CD4-positive, alpha-beta T cell treated with Interleukin-4 for 4 hours (primary cell): ENCODE results near the gene RHOH.

Source experiments
- DNase-seq: peaks from one replicate; pipeline ENCODE4 v3.0.0-alpha.2; 2020

Gene RHOH

DNA sequence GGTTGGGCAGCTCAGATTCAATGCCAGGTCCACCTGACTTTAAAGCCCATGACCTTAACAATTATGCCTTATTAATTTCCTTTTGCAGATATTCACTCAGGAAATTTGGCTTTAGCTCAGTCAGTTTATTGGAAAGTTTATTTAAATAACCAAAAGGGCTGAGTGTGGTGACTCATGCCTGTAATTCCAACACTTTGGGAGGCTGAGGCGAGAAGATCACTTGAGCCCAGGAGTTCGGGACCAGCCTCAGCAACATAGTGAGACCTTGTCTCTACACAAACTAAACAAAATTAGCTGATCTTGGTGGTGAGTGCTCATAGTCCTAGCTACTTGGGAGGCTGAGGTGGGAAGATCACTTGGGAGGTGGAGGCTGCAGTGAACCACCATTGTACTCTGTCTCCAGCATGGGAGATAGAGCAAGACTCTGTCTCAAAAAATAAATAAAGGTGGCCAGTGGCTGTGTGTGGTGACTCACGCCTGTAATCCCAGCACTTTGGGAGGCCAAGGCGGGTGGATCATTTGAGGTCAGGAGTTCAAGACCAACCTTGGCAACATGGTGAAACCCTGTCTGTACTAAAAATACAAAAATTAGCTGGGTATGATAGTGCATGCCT is 43.3 kb downstream of the RHOH start:
- DNase-seq, result no peak

DNA sequence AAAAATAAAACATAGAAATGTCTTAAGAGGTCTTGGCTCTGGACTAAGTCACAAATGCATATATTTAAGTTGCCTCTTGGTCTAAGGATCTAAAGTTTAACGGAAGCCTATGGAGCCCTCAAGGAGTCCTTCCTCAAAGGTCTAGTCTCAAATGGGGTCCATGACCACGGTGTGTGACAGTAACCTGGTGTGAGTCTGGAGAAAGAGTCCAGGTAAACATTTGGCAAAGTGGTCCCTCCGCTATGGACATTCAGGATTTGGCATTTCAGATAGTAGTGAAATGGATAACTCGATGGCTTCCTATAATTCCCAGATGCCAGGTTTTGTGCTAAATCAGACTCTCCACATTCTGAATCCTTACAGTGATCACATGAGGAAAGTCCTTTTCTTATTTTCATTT is 44.2 kb downstream of the RHOH start:
- DNase-seq, result no peak

DNA sequence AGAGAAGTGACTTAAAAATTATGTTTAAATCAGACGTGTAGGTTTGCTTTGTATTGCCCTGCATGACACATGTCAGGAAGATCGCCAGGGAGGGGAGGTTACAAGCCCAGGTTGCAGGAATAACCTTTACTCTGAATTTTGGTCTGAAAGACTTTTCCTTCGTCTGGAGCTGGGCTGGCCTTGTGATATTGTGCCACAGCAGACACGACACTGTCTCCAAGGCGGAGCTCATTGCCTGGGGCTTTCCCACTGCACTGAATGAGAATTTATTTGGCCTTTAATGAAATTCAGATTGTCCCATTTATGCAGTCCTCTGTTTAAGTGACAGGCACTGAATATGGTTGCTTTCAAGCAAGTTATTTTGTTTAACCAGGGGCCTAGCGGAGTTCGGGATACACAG is 45.1 kb downstream of the RHOH start:
- DNase-seq, result peak; percentile 57

DNA sequence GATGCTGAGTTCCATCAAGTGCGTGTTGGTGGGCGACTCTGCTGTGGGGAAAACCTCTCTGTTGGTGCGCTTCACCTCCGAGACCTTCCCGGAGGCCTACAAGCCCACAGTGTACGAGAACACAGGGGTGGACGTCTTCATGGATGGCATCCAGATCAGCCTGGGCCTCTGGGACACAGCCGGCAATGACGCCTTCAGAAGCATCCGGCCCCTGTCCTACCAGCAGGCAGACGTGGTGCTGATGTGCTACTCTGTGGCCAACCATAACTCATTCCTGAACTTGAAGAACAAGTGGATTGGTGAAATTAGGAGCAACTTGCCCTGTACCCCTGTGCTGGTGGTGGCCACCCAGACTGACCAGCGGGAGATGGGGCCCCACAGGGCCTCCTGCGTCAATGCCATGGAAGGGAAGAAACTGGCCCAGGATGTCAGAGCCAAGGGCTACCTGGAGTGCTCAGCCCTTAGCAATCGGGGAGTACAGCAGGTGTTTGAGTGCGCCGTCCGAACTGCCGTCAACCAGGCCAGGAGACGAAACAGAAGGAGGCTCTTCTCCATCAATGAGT is 46.6 kb downstream of the RHOH start:
- DNase-seq, result no peak

DNA sequence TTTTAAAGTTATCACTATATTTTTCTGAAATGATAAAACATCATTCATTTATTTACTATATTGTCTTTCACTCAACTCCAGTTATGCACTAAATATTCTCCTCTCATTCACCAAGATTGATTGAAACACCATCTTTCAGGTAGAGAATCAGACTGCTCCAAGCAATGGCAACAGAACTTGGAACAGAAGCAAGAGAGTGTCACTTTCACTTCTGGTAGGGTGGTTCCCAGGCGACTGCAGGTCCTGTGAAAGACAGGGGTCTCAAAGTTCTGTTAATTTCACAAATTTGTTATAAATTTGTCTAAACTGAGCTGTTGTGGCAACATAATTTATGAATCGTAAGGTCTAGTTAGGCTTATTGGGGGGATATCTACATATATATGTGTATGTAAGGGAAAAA is 47.8 kb downstream of the RHOH start:
- no peak for DNase-seq

DNA sequence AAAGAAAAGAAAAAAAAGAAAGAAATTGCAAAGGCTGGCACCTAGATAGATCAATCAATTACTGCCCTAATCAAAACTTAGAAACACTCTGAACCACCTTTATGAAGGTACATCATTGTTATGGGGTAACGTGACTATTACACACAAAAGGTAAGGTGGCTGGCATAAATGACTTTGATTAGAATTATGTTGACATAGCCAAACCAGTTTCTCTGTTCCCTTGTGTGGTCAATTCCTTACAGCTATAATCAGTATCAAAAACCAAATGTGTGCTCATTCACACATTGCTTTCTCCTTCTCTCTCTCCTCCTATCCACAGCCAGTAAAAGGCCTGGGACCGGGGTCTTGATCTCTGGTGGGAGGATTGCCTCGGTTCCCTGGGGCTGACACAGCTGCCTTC is 48.7 kb downstream of the RHOH start:
- no peak for DNase-seq

DNA sequence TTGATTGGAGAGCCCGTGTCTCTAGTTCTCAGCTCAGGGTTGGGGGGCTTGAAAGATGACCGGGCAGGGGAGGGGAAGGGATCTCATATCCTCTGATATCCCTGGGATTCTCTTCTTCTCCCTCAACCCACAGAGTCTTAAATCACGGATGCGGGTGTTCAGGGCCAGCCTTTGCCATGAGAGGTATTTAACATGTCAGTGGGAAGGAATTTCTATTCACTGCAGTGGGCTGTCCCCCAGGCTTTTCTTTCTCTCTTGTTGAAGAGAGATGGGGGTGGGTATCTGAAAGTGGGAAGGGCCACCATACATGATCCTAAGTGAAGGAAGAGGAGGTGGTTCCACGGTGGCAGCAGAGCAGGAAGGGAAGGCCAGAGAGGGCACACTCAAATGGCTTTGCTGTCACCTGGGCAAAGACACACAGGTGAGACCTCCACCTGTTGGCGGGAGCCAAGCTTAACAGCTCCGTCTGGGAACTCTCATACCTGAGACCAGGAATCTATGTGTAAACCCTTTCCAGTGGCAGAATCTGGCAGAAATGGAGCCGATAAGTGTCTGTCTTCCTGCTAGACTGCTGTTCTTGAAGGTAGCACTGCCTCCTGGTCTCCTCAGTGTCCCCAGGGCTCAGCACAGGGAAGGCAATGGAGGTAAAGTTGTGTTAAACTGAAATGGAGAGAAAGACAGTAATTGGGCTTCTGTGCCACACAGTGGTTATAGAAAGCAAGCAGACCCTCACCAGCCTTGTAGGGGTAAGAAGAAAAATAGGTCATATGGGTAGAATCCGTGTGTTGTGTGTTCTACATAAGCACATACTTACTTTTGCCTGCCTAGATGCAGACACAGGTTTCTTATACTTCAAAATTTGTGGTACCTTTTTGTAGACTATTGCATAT is 49.4 kb downstream of the RHOH start:
- no peak for DNase-seq

DNA sequence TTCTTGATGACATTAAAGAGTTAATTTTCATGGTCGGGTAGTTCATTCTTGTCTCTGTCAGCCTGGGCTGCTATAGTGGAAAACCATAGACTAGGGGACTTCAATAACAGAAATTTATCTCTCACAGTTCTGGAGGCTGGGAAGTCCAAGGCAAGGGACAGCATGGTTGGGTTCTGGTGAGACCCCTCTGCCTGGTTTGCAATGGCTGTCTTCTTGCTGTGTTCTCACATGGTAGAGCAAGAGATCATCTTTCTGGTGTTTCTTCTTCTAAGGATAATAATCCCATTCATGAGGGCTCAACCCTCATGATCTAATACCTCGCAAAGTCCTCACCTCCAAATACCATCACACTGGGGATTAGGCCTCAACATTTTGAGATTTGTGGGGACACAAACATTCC is 50.1 kb downstream of the RHOH start:
- DNase-seq, result no peak

DNA sequence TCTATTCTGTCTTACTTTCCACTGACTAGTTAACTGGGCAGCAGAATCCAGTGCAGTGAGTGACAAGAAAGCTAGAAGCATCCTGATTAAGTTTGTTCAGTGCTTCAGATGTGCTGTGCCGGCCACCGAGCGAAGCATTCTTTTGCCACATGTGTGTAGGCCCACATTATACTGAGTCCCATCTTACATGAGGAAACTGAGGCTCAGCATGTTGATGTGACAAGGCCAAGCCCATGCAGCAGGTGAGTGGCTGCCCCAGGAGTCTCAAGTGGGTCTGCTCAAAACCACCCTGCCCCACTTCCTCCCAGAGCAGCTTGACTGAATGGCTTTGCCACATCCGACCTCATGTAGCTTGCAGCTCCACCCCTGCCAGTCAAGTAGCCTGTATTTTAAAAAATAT is 50.5 kb downstream of the RHOH start:
- DNase-seq, result peak; percentile 69

DNA sequence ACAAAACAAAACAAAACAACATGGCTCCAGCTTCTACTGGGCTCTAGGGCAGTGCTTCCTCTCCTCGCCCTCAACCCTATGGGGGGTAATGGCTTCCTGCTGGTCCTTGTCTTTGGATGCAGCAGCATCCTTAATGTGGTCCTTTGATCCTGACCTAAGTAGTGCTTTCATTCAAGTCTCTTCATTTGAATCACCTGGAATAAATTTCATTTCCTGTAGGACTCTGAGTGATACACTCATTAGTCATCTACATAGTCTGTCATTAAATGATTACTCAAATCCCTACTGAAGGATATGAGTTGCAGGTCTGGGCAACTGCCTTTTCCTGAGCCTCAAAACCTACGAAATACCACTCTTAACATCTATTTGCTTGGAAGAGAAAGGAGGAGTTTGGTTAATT is 54.5 kb downstream of the RHOH start:
- DNase-seq, result no peak

DNA sequence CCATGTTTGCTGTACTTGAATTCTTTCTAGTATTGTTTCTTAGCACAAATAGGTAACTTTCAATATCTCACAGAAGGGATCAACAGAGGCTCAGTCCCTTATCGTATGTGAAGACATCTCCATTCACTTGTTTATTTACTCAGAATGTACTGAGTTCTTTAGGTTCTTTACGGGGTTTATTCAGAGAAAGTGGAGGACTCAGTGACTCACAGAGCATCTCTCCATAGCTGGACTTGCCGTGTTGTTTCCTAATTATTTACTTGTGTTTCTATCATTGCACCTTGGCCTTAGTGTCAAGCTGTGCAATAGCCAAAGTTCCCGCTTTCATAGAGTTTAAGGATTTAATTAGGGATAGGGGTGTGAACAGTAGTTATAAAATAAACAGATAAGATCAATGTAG is 57.1 kb downstream of the RHOH start:
- no peak for DNase-seq

DNA sequence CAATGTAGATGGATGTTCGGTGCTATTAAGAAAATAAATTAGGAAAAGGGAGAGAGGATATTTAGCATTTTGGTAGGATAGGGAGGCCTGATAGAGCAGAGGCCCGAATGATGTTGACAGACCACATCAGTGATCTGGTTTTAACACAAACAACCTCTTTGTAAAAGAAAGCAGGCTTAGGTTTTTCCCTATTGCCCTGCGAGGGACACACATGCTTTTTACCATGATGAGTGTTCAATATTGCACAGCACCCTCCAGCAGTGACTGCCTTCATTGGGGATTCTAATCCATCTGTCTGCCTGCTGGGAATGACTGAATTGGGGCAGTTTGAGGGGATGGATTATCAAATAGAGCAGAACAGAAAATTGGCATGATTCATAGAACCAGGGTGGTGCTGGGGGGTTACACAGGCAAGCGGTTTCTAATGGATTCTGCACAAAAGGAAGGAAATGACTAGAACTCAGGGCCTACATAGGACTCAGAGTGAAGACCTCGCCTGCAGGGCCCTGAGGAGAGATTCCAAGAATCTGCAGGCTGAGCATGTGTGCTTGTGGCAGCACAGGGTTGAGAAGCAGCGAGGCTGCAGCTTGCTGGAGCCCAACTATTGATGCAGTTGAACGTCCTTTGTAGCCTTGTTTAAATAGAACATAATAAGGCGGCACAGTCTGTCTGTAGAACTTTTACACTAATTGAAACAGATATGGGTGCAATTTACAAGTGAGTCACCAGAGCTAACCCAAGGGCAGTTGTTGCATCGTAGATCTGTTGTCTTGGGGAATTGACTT is 58.0 kb downstream of the RHOH start:
- DNase-seq, result peak; percentile 40

DNA sequence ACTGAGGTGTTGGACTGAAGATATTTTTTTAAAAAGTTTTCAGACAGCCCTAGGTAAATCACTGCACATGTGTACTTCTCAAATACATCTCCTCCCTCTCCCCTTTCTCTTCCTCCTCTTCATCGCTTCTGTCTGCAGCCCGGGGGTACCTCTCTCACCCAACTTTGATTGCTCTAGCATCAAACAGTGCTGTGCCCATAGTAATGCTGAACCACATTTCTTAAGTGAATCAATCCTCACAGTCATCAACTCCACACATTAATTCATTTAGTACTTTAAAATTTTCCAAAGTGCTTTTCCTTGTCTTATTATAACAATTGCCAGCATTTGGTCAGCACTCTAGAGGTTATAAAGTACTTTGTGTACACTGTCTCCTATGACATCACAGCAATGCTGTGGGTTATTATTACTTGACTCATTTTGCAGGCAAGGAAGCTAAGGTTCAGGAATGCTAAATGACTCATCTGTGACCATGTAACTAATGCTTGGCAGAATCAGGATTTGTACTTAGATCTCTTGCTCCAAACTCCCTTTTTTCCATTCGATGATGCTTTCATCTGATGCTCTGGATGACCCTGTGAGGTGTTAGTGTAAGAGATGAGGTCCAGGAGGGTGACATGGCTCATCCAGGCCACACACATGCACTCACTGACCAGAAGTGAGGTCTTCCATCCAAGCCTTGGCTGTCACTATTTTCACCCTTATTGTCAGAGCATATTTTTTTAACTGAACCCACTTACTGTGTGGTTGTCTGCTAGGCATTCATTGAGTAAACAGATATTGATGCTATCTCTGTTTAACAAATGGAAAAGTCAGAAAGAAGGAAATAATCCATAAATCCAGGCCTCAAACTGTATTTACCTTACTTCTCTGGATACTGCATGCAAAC is 58.8 kb downstream of the RHOH start:
- DNase-seq, result no peak

DNA sequence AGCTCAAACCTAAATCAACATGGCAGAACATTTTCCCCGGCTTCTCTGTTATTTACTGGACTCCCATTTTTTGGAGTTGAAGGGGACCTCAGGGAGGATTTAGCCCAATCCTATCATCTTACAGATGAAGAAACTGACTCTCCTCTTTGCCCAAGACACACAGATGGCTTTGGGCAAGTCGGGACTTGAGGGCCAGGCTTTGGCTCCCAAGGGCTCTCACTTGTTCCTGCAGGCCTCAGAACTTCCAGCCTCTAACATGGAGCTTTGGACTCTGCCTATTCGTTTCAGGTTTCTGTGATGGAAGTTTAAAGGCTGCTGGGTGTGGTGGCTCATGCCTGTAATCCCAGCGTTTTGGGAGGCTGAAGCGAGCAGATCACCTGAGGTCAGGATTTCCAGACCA is 59.5 kb downstream of the RHOH start:
- DNase-seq, result no peak

DNA sequence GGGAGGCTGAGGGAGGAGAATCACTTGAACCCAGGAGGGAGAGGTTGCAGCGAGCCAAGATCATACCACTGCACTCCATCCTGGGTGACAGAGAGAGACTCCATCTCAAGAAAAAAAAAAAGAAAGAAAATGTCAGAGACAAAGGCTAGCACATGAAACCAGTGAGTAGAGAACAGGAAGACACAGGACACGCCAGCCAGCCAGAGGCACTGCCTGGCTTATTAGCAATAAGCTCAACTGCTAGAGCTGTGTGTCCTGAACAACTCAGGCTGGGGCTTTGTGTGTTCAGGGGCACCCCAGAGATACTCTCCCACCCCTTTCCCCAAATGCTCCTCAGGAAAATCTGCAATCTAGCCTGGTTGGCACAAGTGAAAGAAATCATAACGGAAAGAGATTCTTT is 60.0 kb downstream of the RHOH start:
- no peak for DNase-seq

DNA sequence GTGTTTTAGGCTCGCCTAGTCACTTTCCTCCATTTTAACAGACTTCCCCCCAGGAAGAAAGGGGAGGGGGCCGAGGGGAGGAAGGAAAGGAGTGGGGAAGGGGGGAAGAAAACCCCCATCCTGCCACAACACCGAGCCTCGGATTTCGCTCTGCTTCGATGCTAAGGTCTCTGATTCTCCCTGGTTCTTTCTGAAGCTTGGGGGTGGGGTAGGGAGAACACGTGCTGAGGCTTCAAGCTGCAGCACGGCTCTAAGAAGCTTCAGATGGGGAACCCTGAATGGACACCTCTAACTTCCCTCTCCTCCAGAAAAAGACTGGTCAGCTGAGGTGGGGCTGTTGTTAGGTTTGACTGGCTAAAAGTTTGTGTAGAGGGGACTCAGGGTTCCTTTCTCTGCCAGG is 61.8 kb downstream of the RHOH start:
- DNase-seq, result no peak

DNA sequence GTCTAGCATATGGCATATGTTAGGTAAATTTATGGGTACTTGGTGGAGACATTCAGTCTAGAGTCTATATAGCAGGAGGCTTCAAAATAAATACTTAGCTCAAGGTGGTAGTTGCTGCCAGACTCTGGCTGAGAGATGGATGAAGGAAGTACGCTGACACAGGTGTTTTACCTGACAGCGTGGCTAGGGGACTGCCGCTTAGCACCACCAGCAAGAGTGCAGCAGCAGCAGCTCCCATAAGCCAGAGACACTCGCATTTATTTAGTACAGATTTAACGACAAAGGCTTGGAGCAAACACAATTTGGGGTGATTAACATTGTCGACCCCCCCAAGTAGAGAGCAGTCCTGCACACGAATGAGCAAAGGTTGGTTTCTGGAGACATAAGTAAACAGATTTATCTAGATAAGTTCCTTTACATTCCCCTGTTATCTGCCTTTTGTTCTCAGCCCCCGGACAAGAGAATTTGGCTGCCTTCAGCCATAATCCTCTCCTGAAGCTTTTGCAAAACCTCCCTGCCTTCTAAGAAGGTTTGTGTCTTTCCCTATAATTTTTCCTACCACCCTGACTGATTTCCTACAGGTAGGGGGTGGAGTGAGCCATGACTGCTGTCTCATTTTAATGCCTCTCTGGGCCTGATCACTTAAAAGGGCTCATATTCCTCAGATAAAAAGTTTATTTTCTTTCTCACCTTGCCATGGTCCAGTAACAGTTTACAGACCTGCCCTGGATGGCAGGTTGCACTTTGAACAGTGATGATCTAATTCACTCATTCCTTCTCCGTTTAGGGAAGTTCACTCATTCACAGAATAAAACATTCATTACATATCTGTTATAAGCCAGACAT is 64.6 kb downstream of the RHOH start:
- no peak for DNase-seq

DNA sequence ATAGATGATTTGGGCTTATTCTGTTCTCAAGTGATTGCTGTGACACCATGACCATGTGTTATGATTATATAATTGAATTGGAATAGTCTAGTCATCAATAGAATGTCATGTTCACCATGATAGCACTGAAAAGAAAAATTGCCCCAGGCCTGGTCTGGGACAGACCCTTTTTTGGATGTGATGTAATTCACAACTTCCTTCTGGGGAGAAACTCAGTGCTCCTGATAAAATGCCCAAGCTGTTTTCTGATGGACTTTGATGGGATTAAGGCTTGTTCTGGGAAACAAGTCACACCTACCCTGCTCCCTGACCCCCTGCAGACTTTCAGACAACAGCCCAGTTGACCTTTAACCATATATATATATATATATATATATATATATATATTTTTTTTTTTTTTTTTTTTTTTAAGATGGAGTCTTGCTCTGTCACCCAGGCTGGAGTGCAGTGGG is 65.3 kb downstream of the RHOH start:
- DNase-seq, result no peak

DNA sequence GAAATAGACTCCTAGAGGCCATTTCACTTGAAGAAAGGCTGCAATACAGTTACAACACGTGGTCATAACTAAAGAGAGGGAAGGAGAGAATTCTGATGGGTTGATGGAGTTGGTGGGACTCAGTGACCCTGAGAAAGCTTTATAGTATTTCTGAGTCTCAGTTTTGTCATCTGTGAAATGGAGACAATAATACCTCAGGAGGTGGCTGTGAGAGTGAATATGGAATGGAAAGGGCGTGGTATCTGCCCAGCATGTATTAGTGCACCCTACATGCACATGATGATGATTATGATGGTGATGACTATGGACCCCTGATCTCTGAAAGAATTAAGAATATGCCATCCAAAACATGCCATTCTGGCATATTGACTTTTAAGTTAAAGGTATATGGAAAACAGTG is 66.0 kb downstream of the RHOH start:
- DNase-seq, result no peak

DNA sequence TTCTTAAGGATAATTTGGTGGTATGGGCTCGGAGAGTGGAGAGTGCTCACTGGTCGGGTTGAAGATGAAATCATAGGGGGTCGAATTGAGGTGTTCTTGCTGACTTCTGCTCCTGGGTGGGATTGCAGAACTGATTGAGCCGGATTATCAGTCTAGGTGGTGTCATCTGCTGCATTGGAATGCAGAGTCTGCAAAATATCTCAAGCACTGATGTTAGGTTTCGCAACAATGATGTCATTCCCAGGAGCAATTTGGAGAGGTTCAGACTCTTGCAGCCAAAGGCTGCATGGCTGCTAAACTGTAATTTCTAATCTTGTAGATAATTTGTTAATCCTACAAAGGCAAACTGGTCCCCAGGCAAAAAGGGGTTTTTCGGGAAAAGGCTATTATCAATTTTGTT is 67.7 kb downstream of the RHOH start:
- DNase-seq, result no peak
